ENCODE results near the gene BACH1. TPM values are rescaled to one million over a fixed set of nuclear protein-coding genes. Genes with fewer than 3 reads are reported as not detected.
"Not testable (repeated sequence)": the region's sequence is repeated elsewhere in the genome, so short reads cannot be mapped to it uniquely, and the experiment has no call there.

The BACH1 gene
- 9.0 TPM for polyA plus RNA-seq (2012; ENCODE audit: insufficient read depth, insufficient read length, low read depth)

- no peaks in the 10 kb centered on the region for H3K9me3 ChIP-seq
- no peak for TF ChIP-seq CTCF (IDR thresholded peaks at IDR 0.05; ENCODE audit: low read depth, low read length)
- no peaks in the 10 kb centered on the region for H3K27me3 ChIP-seq
- peak; percentile 94 for DNase-seq
- no peaks in the 10 kb centered on the region for H3K36me3 ChIP-seq
- no peaks in the 10 kb centered on the region for H3K4me1 ChIP-seq
- peak within 1 kb of the TSS; percentile 95 for H3K4me3 ChIP-seq (ENCODE audit: low read depth, low read length)
These were observed at the start of gene BACH1 for GRCh38 chr21:29298348-29299045. BACH1 (plus strand) TSS chr21:29298922; CDS start chr21:29321281, 22,359 bp downstream.

GRCh38 chr21:29249289-29249688 lies 49.4 kb upstream of the BACH1 start:
- not testable (repeated sequence) for H3K27me3 ChIP-seq; H3K36me3 ChIP-seq; H3K4me1 ChIP-seq; H3K9me3 ChIP-seq; DNase-seq; H3K4me3 ChIP-seq (ENCODE audit: low read depth, low read length)

- Histone ChIP-seq H3K9me3 (no peaks in the 10 kb centered on the region), H3K36me3 (no peaks in the 10 kb centered on the region), H3K27me3 (no peaks in the 10 kb centered on the region), H3K4me1 (no peaks in the 10 kb centered on the region), H3K4me3 (ENCODE audit: low read depth, low read length) (no peak overlapping the region)
- no peak for TF ChIP-seq CTCF (IDR thresholded peaks at IDR 0.05; ENCODE audit: low read depth, low read length)
- DNase-seq: no peak
These were observed 48.1 kb upstream of the BACH1 start for GRCh38 chr21:29250636-29251035.

- H3K36me3 ChIP-seq; DNase-seq; H3K27me3 ChIP-seq; H3K4me3 ChIP-seq (ENCODE audit: low read depth, low read length); H3K9me3 ChIP-seq; H3K4me1 ChIP-seq: not testable (repeated sequence)
These were observed 44.9 kb upstream of the BACH1 start for GRCh38 chr21:29253861-29254260.

- no peaks in the 10 kb centered on the region for H3K4me1 ChIP-seq
- no peak for TF ChIP-seq CTCF (IDR thresholded peaks at IDR 0.05; ENCODE audit: low read depth, low read length)
- no peaks in the 10 kb centered on the region for H3K36me3 ChIP-seq
- DNase-seq: no peak
- no peak overlapping the region for H3K4me3 ChIP-seq (ENCODE audit: low read depth, low read length)
- H3K27me3 ChIP-seq: no peaks in the 10 kb centered on the region
- no peaks in the 10 kb centered on the region; the same call in 1 of the 2 replicates for H3K9me3 ChIP-seq
These were observed 44.2 kb upstream of the BACH1 start for GRCh38 chr21:29254550-29254949.

- Histone ChIP-seq H3K9me3 (no peaks in the 10 kb centered on the region; the same call in 1 of the 2 replicates), H3K4me3 (ENCODE audit: low read depth, low read length) (no peak overlapping the region), H3K4me1 (no peaks in the 10 kb centered on the region), H3K27me3 (no peaks in the 10 kb centered on the region), H3K36me3 (no peaks in the 10 kb centered on the region)
- DNase-seq: no peak
- no peak for TF ChIP-seq CTCF (IDR thresholded peaks at IDR 0.05; ENCODE audit: low read depth, low read length)
These were observed 42.4 kb upstream of the BACH1 start for GRCh38 chr21:29256126-29256910.

- no peaks in the 10 kb centered on the region for H3K4me1 ChIP-seq
- no peaks in the 10 kb centered on the region; the same call in 1 of the 2 replicates for H3K9me3 ChIP-seq
- no peak for DNase-seq
- H3K36me3 ChIP-seq: no peaks in the 10 kb centered on the region
- H3K27me3 ChIP-seq: peaks cover 4% of the 10 kb centered on the region; the same call in 1 of the 2 replicates
- H3K4me3 ChIP-seq (ENCODE audit: low read depth, low read length): no peak overlapping the region
- no peak for TF ChIP-seq CTCF (IDR thresholded peaks at IDR 0.05; ENCODE audit: low read depth, low read length)
These were observed 41.0 kb upstream of the BACH1 start for GRCh38 chr21:29257701-29258100.

Measured in BE2C (cell line).